Mesendoderm (in vitro differentiated cells): ENCODE data around the gene BLVRA.
A peak's percentile ranks its signal among the peaks of the same experiment; 100 is the strongest.

ENCODE experiments used
- DNase-seq: peaks from one replicate; pipeline ENCODE4 v3.0.0; 2013
- H2AK5ac ChIP-seq: 2 replicates; pipeline ENCODE4 v1.6.1; 2013; ENCODE audit warnings: low read length, inconsistent platforms
- H2BK120ac ChIP-seq: 2 replicates; pipeline ENCODE4 v1.6.1; 2013; ENCODE audit warnings: low read depth, mild to moderate bottlenecking, low read length, moderate library complexity, mixed read lengths
- H2BK15ac ChIP-seq: replicated peaks from 2 replicates; pipeline ENCODE4 v1.6.1; 2013; ENCODE audit warnings: low read depth, mild to moderate bottlenecking, moderate library complexity
- H2BK5ac ChIP-seq: 2 replicates; pipeline ENCODE4 v1.6.1; 2013; ENCODE audit warnings: low read length, inconsistent platforms
- H3K18ac ChIP-seq: 2 replicates; pipeline ENCODE4 v1.6.1; 2013; ENCODE audit warnings: mild to moderate bottlenecking, low read length, mixed read lengths
- H3K23ac ChIP-seq: one replicate; pipeline ENCODE4 v1.6.1; 2013; ENCODE audit warnings: low read length
- H3K27ac ChIP-seq: 2 replicates; pipeline ENCODE4 v1.5.1; 2013; ENCODE audit warnings: low read depth, mild to moderate bottlenecking, inconsistent platforms, low read length, moderate library complexity
- H3K27me3 ChIP-seq: 2 replicates; pipeline ENCODE4 v1.6.1; 2013; ENCODE audit warnings: low read length, control low read depth, mild to moderate bottlenecking, inconsistent platforms; ENCODE audit not compliant: insufficient read depth, poor library complexity
- H3K36me3 ChIP-seq: 2 replicates; pipeline ENCODE4 v1.6.1; 2013; ENCODE audit warnings: low read length, inconsistent platforms; ENCODE audit not compliant: control insufficient read depth, insufficient read depth
- H3K4ac ChIP-seq: one replicate; pipeline ENCODE4 v1.6.1; 2013; ENCODE audit warnings: low read depth, mild to moderate bottlenecking, low read length, moderate library complexity
- H3K4me1 ChIP-seq: 2 replicates; pipeline ENCODE4 v1.6.1; 2013; ENCODE audit warnings: low read depth, low read length, inconsistent platforms; ENCODE audit not compliant: control insufficient read depth
- H3K4me2 ChIP-seq: 2 replicates; pipeline ENCODE4 v1.6.1; 2013; ENCODE audit warnings: low read length
- H3K4me3 ChIP-seq: 2 replicates; pipeline ENCODE4 v1.5.1; 2013; ENCODE audit warnings: mild to moderate bottlenecking, low read length
- H3K56ac ChIP-seq: one replicate; pipeline ENCODE4 v1.6.1; 2013; ENCODE audit warnings: low read length
- H3K79me1 ChIP-seq: 2 replicates; pipeline ENCODE4 v1.6.1; 2013; ENCODE audit warnings: low read length, inconsistent platforms
- H3K79me2 ChIP-seq: 2 replicates; pipeline ENCODE4 v1.6.1; 2013; ENCODE audit warnings: mild to moderate bottlenecking, low read length; ENCODE audit not compliant: control insufficient read depth, insufficient read depth
- H3K9ac ChIP-seq: 2 replicates; pipeline ENCODE4 v1.6.1; 2013; ENCODE audit warnings: low read length, inconsistent platforms
- H4K5ac ChIP-seq: one replicate; pipeline ENCODE4 v1.6.1; 2013; ENCODE audit warnings: low read length
- H4K8ac ChIP-seq: one replicate; pipeline ENCODE4 v1.6.1; 2013; ENCODE audit warnings: low read depth, mild to moderate bottlenecking, control low read depth, low read length, moderate library complexity
- WGBS: extraction: QIAGEN DNeasy Blood & Tissue Kit; methylation state at CpG from one replicate; pipeline ENCODE4 v1.1.7; 2013; ENCODE audit warnings: low lambda C conversion rate, missing lambda C conversion rate; ENCODE audit not compliant: insufficient coverage; ENCODE audit errors: extremely low coverage; 5-methylcytosine and 5-hydroxymethylcytosine counted together

Gene BLVRA

DNA sequence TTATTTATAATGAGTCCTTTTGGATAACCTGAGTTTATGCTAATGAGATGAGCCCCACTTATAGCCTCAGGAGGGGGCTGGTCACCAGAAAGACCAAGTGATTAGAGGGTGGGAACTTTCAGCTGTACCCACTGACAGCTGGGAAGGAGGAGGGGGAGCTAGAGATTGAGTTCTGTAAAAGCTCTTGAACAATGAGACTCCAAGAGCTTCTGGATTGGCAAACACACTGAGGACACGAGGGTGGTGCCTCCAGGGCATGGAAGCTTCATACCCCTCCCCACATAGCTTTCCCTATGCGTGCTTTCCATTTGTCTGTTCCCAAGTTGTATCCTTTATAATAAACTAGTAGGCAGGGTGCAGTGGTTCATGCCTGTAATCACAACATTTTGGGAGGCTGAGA lies 90.6 kb downstream of the BLVRA start:
- no peaks in the 10 kb centered on the region for H3K79me2 ChIP-seq
- H3K4me2 ChIP-seq = no peak overlapping the region

DNA sequence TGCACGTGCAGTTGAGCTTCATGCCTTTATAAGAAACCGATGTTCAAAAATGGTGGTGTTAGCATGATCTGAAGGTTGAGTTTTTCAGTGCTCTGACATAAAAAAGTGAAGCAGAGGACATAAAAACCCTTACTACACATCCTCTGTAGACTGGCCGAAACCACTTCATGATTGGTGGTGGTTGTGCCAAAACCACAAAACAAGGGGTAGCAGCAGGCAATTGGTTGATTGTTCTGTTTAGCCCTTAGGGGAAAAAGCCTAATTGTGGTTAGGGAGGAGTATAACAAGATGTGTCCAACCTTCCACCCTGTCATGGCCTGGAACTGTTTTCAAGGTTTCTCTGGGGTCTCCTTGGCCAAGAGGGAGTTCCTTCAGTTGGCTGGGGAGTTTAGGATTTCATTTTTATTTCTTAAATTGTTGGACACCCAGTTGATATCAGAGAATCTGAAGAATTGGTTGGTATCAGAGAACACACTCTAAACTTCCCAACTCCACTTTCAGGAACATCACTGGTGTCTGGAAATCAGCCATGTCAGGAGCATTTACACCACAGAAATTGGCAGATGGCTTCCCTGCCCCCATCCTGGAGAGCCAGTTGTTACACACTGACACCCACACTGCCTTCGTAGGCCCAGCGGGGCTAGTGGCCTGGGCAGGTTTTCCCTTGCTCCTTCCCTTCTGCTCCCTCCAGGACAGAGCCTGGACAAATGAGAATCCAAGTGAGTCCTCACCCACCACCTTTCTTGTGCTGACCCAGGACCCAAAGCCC lies 92.1 kb downstream of the BLVRA start:
- H4K5ac ChIP-seq = no peak overlapping the region
- no peak overlapping the region for H2BK15ac ChIP-seq
- no peak for DNase-seq
- H4K8ac ChIP-seq = no peak overlapping the region
- no peaks in the 10 kb centered on the region for H3K79me1 ChIP-seq
- no peak overlapping the region for H2BK120ac ChIP-seq
- H3K9ac ChIP-seq = no peak overlapping the region
- no peak overlapping the region for H3K4me2 ChIP-seq
- no peak overlapping the region for H3K18ac ChIP-seq
- no peaks in the 10 kb centered on the region for H3K36me3 ChIP-seq
- H2AK5ac ChIP-seq = no peak overlapping the region
- H3K4me1 ChIP-seq = no peaks in the 10 kb centered on the region
- H3K27ac ChIP-seq = no peak overlapping the region
- no peak overlapping the region for H3K23ac ChIP-seq
- H3K4me3 ChIP-seq = no peak overlapping the region
- WGBS = no CpG with 5 or more reads among the region's 5 CpGs
- H3K4ac ChIP-seq = no peak overlapping the region
- H3K79me2 ChIP-seq = no peaks in the 10 kb centered on the region
- H3K27me3 ChIP-seq = no peaks in the 10 kb centered on the region
- no peak overlapping the region for H2BK5ac ChIP-seq
- no peak overlapping the region for H3K56ac ChIP-seq

More for the DNA sequence above, 90.6 kb downstream of the BLVRA start:
- no peak overlapping the region for H3K27ac ChIP-seq
- no peak overlapping the region for H3K4me3 ChIP-seq
- H2BK15ac ChIP-seq = no peak overlapping the region
- no peaks in the 10 kb centered on the region for H3K4me1 ChIP-seq
- no peak overlapping the region for H3K18ac ChIP-seq
- no peak overlapping the region for H3K56ac ChIP-seq
- H4K5ac ChIP-seq = no peak overlapping the region
- H3K4ac ChIP-seq = no peak overlapping the region
- H3K79me1 ChIP-seq = no peaks in the 10 kb centered on the region
- H2BK5ac ChIP-seq = no peak overlapping the region
- peak; percentile 21 for DNase-seq
- H2AK5ac ChIP-seq = no peak overlapping the region
- H2BK120ac ChIP-seq = no peak overlapping the region
- no peak overlapping the region for H3K23ac ChIP-seq
- H3K27me3 ChIP-seq = no peaks in the 10 kb centered on the region
- H3K36me3 ChIP-seq = no peaks in the 10 kb centered on the region
- no peak overlapping the region for H3K9ac ChIP-seq
- H4K8ac ChIP-seq = no peak overlapping the region
- no CpG with 5 or more reads among the region's 2 CpGs for WGBS

DNA sequence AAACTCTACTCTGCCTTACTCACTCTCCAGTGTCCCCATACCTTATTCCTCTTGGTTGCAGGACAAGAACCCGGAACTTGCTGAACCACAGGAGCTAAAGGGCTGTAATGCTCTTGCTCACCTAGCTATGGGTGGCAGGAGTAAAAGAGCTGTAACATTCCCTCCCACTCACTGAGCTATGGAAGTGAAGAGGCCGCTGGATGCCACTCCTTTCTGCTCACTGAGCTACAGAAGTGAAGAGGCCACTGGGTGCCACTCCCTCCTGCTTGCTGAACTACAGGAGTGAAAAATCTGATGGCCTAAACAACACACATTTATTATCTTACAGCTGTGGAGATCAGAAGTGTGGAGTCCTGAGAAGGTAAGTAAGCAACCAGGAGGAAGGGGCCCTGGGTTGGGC lies 93.3 kb downstream of the BLVRA start:
- Histone ChIP-seq H4K8ac (no peak overlapping the region), H3K56ac (no peak overlapping the region), H3K4me1 (no peaks in the 10 kb centered on the region), H3K18ac (no peak overlapping the region), H3K36me3 (no peaks in the 10 kb centered on the region), H2AK5ac (no peak overlapping the region), H2BK15ac (no peak overlapping the region), H3K27ac (no peak overlapping the region), H3K4ac (no peak overlapping the region), H4K5ac (no peak overlapping the region), H3K27me3 (no peaks in the 10 kb centered on the region), H3K4me2 (no peak overlapping the region), H3K23ac (no peak overlapping the region), H3K9ac (no peak overlapping the region), H3K79me2 (no peaks in the 10 kb centered on the region), H3K79me1 (no peaks in the 10 kb centered on the region), H2BK120ac (no peak overlapping the region), H2BK5ac (no peak overlapping the region), H3K4me3 (no peak overlapping the region)
- DNase-seq = no peak
- WGBS = no CpG with 5 or more reads among the region's 2 CpGs

DNA sequence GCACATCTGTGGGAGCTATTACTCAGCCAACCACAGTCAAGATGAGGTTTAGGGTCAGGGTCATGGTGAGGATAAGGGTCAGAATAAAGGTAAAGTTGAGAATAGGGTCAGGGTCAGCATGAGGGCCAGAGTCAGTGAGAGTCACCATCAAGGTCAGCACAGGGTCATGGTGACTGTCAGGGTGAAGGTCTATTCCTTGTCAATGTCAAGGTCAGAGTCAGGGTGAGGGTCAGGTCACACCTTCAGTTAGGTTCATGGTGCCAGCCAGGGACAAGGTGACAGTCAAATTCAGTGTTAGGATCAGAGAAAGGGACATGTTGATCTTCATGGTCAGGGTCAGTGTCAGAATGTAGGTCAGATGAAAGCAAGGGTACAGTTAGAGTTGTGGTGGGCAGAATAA lies 96.7 kb downstream of the BLVRA start:
- Histone ChIP-seq H3K23ac (peak overlapping the region; percentile 24), H3K79me1 (no peaks in the 10 kb centered on the region), H3K4me2 (no peak overlapping the region), H4K8ac (no peak overlapping the region), H3K4me3 (no peak overlapping the region), H3K36me3 (no peaks in the 10 kb centered on the region), H3K18ac (no peak overlapping the region), H2AK5ac (no peak overlapping the region), H3K79me2 (no peaks in the 10 kb centered on the region), H3K27me3 (no peaks in the 10 kb centered on the region), H2BK15ac (no peak overlapping the region), H3K56ac (no peak overlapping the region), H4K5ac (no peak overlapping the region), H2BK120ac (no peak overlapping the region), H3K4ac (no peak overlapping the region), H3K27ac (no peak overlapping the region), H3K4me1 (no peaks in the 10 kb centered on the region), H3K9ac (no peak overlapping the region), H2BK5ac (no peak overlapping the region)
- DNase-seq = no peak

DNA sequence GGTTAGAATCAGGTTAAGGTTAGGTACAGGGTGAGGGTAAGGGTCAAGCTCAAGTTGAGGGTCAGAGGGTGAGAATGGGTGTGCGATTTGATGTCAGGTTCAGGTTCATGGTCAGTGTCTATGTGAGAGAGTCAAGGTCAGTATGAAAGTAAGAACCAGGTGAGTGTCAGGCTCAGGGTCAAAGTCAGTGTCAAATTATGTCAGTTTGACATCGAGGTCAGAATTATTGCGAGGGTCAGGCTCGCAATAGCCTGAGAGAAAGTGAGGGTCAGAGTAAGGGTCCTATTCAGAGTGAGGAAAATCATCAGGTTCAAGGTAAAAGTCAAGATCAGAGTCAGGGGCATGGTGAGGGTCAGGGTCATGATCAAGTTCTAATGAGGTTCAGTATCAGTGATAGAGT lies 97.8 kb downstream of the BLVRA start:
- Histone ChIP-seq H3K56ac (no peak overlapping the region), H3K23ac (no peak overlapping the region), H3K18ac (no peak overlapping the region), H3K4me3 (no peak overlapping the region), H3K4me2 (no peak overlapping the region), H3K79me2 (no peaks in the 10 kb centered on the region), H2BK5ac (no peak overlapping the region), H4K5ac (no peak overlapping the region), H3K9ac (no peak overlapping the region), H3K4ac (no peak overlapping the region), H3K27ac (no peak overlapping the region), H3K4me1 (no peaks in the 10 kb centered on the region), H4K8ac (no peak overlapping the region), H3K79me1 (no peaks in the 10 kb centered on the region), H2BK120ac (no peak overlapping the region), H2AK5ac (no peak overlapping the region), H3K27me3 (no peaks in the 10 kb centered on the region), H2BK15ac (no peak overlapping the region), H3K36me3 (no peaks in the 10 kb centered on the region)
- WGBS = no CpG with 5 or more reads among the region's 4 CpGs
- no peak for DNase-seq
